Measurements from ENCODE around the gene MTFR2.
A peak's percentile ranks its signal among the peaks of the same experiment; 100 is the strongest.

Gene MTFR2

GRCh38 chr6:136213012-136213539, 37.0 kb downstream of the MTFR2 start:
- TF ChIP-seq TEAD4 (IDR thresholded peaks at IDR 0.05), result no peak
- no peak for TF ChIP-seq USF1 (IDR thresholded peaks at IDR 0.05)
- TF ChIP-seq NFIC (IDR thresholded peaks at IDR 0.05), result no peak
- TF ChIP-seq TCF12 (IDR thresholded peaks at IDR 0.05; ENCODE audit: low read depth), result no peak
- TF ChIP-seq ZBTB7A (IDR thresholded peaks at IDR 0.05; ENCODE audit: low read depth), result no peak
- no peak for TF ChIP-seq REST (IDR thresholded peaks at IDR 0.05; ENCODE audit: low read depth)
- no peak for TF ChIP-seq CREB1 (IDR thresholded peaks at IDR 0.05; ENCODE audit: low read depth)
- no peak for TF ChIP-seq RAD21 (IDR thresholded peaks at IDR 0.05; ENCODE audit: low read depth)
- TF ChIP-seq FOXM1 (IDR thresholded peaks at IDR 0.05; ENCODE audit: borderline replicate concordance, low read depth), result no peak
- TF ChIP-seq EP300 (IDR thresholded peaks at IDR 0.05; ENCODE audit: borderline replicate concordance), result no peak
- TF ChIP-seq YY1 (IDR thresholded peaks at IDR 0.05; ENCODE audit: low read depth), result no peak
- no peak for TF ChIP-seq TAF1 (IDR thresholded peaks at IDR 0.05; ENCODE audit: low read depth)
- no peak for TF ChIP-seq MAX (IDR thresholded peaks at IDR 0.05)
- no peak for TF ChIP-seq CEBPB (IDR thresholded peaks at IDR 0.05)
- TF ChIP-seq EGR1 (IDR thresholded peaks at IDR 0.05), result no peak

- TF ChIP-seq CREB1 (IDR thresholded peaks at IDR 0.05; ENCODE audit: low read depth), result no peak
- no peak for TF ChIP-seq ZBTB7A (IDR thresholded peaks at IDR 0.05; ENCODE audit: low read depth)
- no peak for TF ChIP-seq TCF12 (IDR thresholded peaks at IDR 0.05; ENCODE audit: low read depth)
- TF ChIP-seq NFIC (IDR thresholded peaks at IDR 0.05), result no peak
- TF ChIP-seq MAX (IDR thresholded peaks at IDR 0.05), result no peak
Observed at GRCh38 chr6:136212608-136213007, 37.5 kb downstream of the MTFR2 start.

GRCh38 chr6:136210398-136211165, 39.5 kb downstream of the MTFR2 start:
- TF ChIP-seq CREB1 (IDR thresholded peaks at IDR 0.05; ENCODE audit: low read depth) (no peak), USF1 (IDR thresholded peaks at IDR 0.05) (no peak), TCF12 (IDR thresholded peaks at IDR 0.05; ENCODE audit: low read depth) (no peak), EGR1 (IDR thresholded peaks at IDR 0.05) (no peak)

- TF ChIP-seq TAF1 (IDR thresholded peaks at IDR 0.05; ENCODE audit: low read depth), result no peak
- TF ChIP-seq USF1 (IDR thresholded peaks at IDR 0.05), result no peak
- TF ChIP-seq REST (IDR thresholded peaks at IDR 0.05; ENCODE audit: low read depth), result no peak
- no peak for TF ChIP-seq CREB1 (IDR thresholded peaks at IDR 0.05; ENCODE audit: low read depth)
- TF ChIP-seq EP300 (IDR thresholded peaks at IDR 0.05; ENCODE audit: borderline replicate concordance), result no peak
- no peak for TF ChIP-seq ZBTB7A (IDR thresholded peaks at IDR 0.05; ENCODE audit: low read depth)
- no peak for TF ChIP-seq FOXM1 (IDR thresholded peaks at IDR 0.05; ENCODE audit: borderline replicate concordance, low read depth)
- no peak for TF ChIP-seq NFIC (IDR thresholded peaks at IDR 0.05)
- TF ChIP-seq EGR1 (IDR thresholded peaks at IDR 0.05), result no peak
Observed at GRCh38 chr6:136209496-136209895, 40.6 kb downstream of the MTFR2 start.

- TF ChIP-seq CREB1 (IDR thresholded peaks at IDR 0.05; ENCODE audit: low read depth), result no peak
- TF ChIP-seq RAD21 (IDR thresholded peaks at IDR 0.05; ENCODE audit: low read depth), result peak; percentile 3
Observed at GRCh38 chr6:136208783-136209182, 41.3 kb downstream of the MTFR2 start.

- peak; percentile 38 for TF ChIP-seq RAD21 (IDR thresholded peaks at IDR 0.05; ENCODE audit: low read depth)
- TF ChIP-seq YY1 (IDR thresholded peaks at IDR 0.05; ENCODE audit: low read depth), result no peak
- no peak for TF ChIP-seq MAX (IDR thresholded peaks at IDR 0.05)
Observed at GRCh38 chr6:136201732-136202131, 48.4 kb downstream of the MTFR2 start.

All from Ishikawa (cell line).